AG04450 (cell line): ENCODE data around the gene S100Z. TPM values are rescaled to one million over a fixed set of nuclear protein-coding genes. Genes with fewer than 3 reads are reported as not detected.

Source experiments
- CTCF ChIA-PET: fragments of 300-600, 350-600 bp; formaldehyde crosslinking; extraction: SDS; loops from one replicate; lab custom pipeline; 2022; ENCODE audit warnings: antibody characterized with exemption, inconsistent platforms; lab: Charles Lee
- POLR2A ChIA-PET: fragments of 350-600 bp; formaldehyde crosslinking; extraction: SDS; loops from one replicate; lab custom pipeline; 2021; ENCODE audit warnings: antibody characterized with exemption, inconsistent platforms; lab: Yijun Ruan, JAX
- DNase-seq: peaks from one replicate; pipeline ENCODE4 v3.0.0-alpha.2; 2011; ENCODE audit warnings: low read depth, low spot score
- H3K27ac ChIP-seq: one replicate; pipeline ENCODE4 v1.5.1; 2012; ENCODE audit warnings: low read depth, low read length, control low read depth
- H3K27me3 ChIP-seq: one replicate; pipeline ENCODE4 v1.6.0; 2012; ENCODE audit warnings: low read length; ENCODE audit not compliant: control insufficient read depth, insufficient read depth
- H3K4me3 ChIP-seq: 2 replicates; pipeline ENCODE4 v1.5.1; 2011; ENCODE audit warnings: mild to moderate bottlenecking, low read depth, low read length, control low read depth
- H3K9me3 ChIP-seq: 2 replicates; pipeline ENCODE4 v1.5.1; 2012; ENCODE audit warnings: low read length; ENCODE audit not compliant: control insufficient read depth, insufficient read depth
- CTCF ChIP-seq: IDR thresholded peaks from 2 replicates; pipeline ENCODE4 v1.5.1; 2011; ENCODE audit warnings: low read depth, low read length, control low read depth, inconsistent platforms
- polyA plus RNA-seq: library from polyadenylated mRNA; depleted of rRNA; stranded (reverse); fragments of >200 nt; gene quantifications from 2 replicates; pipeline ENCODE4 v1.2.3, GENCODE V29; 2011

The S100Z gene
- polyA plus RNA-seq, 1 experiment = not detected

- POLR2A ChIA-PET = interaction anchor here (0.6 kb wide), 1 partner anchor 196 kb away, joined by 7 read pairs; no protein-coding TSS in a partner anchor
- DNase-seq = no peak
- CTCF ChIA-PET = interaction anchor here (0.6 to 3.0 kb wide), 3 partner anchors 8 to 111 kb away, joined by 3 to 9 read pairs (median 5); no protein-coding TSS in a partner anchor
- no peak for TF ChIP-seq CTCF
- no peaks in the 10 kb centered on the region for H3K27me3 ChIP-seq
- H3K27ac ChIP-seq = no peak overlapping the region
- no peak overlapping the region for H3K4me3 ChIP-seq
- no peaks in the 10 kb centered on the region for H3K9me3 ChIP-seq
Observed at GRCh38 chr5:76859591-76860247, 9.9 kb downstream of the S100Z start.

DNA sequence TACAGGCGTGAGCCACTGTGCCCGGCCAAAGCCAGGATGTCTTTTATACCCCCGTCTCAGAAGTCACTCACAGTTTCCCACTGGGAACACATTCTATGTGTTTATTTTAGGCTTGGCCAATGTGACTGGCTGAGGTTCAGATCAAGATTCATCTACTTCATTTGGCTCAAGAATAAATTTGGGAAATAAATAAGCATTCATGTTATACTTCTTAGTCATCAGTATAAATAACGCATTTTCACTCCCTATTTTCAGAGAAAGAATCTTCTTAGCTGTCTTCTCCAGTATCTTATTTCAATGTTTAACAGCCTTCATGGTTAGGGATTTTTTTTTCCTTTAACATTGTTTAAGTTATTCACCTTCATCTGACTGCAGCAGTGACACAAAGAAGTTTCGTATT is 11.8 kb downstream of the S100Z start:
- Histone ChIP-seq H3K9me3 (no peaks in the 10 kb centered on the region), H3K27ac (no peak overlapping the region), H3K27me3 (no peaks in the 10 kb centered on the region), H3K4me3 (no peak overlapping the region)
- ChIA-PET POLR2A (interaction anchor here (0.9 to 1.0 kb wide), 2 partner anchors 42 to 71 kb away, joined by 3 to 5 read pairs; partner anchors contain the start of gene F2RL1), CTCF (interaction anchor here (0.5 to 3.0 kb wide), 3 partner anchors 87 to 262 kb away, joined by 3 to 9 read pairs (median 5); no protein-coding TSS in a partner anchor)
- no peak for TF ChIP-seq CTCF
- DNase-seq = peak; percentile 30

GRCh38 chr5:76863001-76863400 is 13.2 kb downstream of the S100Z start:
- H3K27me3 ChIP-seq = no peaks in the 10 kb centered on the region
- DNase-seq = no peak
- H3K4me3 ChIP-seq = no peak overlapping the region
- no peaks in the 10 kb centered on the region for H3K9me3 ChIP-seq
- H3K27ac ChIP-seq = no peak overlapping the region
- ChIA-PET POLR2A (no interaction called here), CTCF (no interaction called here)
- no peak for TF ChIP-seq CTCF

- DNase-seq = no peak
- no peak overlapping the region for H3K4me3 ChIP-seq
- no peaks in the 10 kb centered on the region for H3K9me3 ChIP-seq
- POLR2A ChIA-PET = no interaction called here
- H3K27me3 ChIP-seq = no peaks in the 10 kb centered on the region
- no peak overlapping the region for H3K27ac ChIP-seq
- no peak for TF ChIP-seq CTCF
- CTCF ChIA-PET = interaction anchor here (4.6 kb wide), 1 partner anchor 150 kb away, joined by 46 read pairs; no protein-coding TSS in a partner anchor
Observed at GRCh38 chr5:76866503-76866902, 16.7 kb downstream of the S100Z start.

DNA sequence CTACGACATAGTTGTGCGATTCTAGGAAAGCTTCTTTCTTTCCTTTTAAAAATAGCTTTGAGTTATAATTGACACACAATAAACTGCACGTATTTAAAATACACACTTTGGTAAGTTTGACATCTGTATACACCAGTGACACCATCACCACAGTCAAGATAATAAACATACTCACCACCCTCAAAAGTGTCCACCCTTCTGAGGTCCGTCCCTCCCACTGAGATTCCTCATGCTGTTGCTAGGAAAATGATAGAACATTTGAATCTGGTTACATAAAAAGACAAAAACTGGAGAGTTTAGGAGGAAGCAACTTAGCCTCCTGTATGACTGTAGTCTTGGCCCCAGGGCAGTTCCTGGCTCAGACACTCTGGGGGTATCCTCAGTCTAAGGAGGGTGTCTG is 17.2 kb downstream of the S100Z start:
- no peak for DNase-seq
- Histone ChIP-seq H3K4me3 (no peak overlapping the region), H3K27me3 (no peaks in the 10 kb centered on the region), H3K27ac (no peak overlapping the region), H3K9me3 (no peaks in the 10 kb centered on the region)
- ChIA-PET POLR2A (no interaction called here), CTCF (interaction anchor here (0.6 to 4.6 kb wide), 6 partner anchors 7 to 267 kb away, joined by 3 to 46 read pairs (median 5); no protein-coding TSS in a partner anchor)
- TF ChIP-seq CTCF = no peak
